Mesothelial cell of epicardium (in vitro differentiated cells): ENCODE results near the gene CNPY3. TPM values are rescaled to one million over a fixed set of nuclear protein-coding genes. Genes with fewer than 3 reads are reported as not detected.
"Not testable (repeated sequence)": the region's sequence is repeated elsewhere in the genome, so short reads cannot be mapped to it uniquely, and the experiment has no call there.

Source experiments
- DNase-seq, 2 experiments: peaks; one replicate each; pipeline ENCODE4 v3.0.0; 2021; ENCODE audit warnings: low spot score in 2 of 2; ENCODE audit not compliant: unreplicated experiment in 2 of 2
- H3K27ac Mint-ChIP-seq: 2 replicates; pipeline ENCODE4 v1.8.0; 2021; ENCODE audit warnings: mixed read lengths
- H3K27me3 Mint-ChIP-seq: 2 replicates; pipeline ENCODE4 v1.8.0; 2021; ENCODE audit warnings: low read depth, mixed read lengths
- H3K36me3 Mint-ChIP-seq: 2 replicates; pipeline ENCODE4 v1.8.0; 2021; ENCODE audit warnings: mixed read lengths
- H3K4me1 Mint-ChIP-seq: 2 replicates; pipeline ENCODE4 v1.8.0; 2021; ENCODE audit warnings: mixed read lengths
- H3K4me3 Mint-ChIP-seq: 2 replicates; pipeline ENCODE4 v1.8.0; 2021; ENCODE audit warnings: mild to moderate bottlenecking, moderate library complexity, mixed read lengths
- H3K9me3 Mint-ChIP-seq: 2 replicates; pipeline ENCODE4 v1.8.0; 2021; ENCODE audit warnings: mixed read lengths
- CTCF ChIP-seq: fragments of 200-600 bp; sonication (generic); IDR thresholded peaks from one replicate; pipeline ENCODE4 v1.5.0; 2021; ENCODE audit warnings: antibody characterized with exemption; ENCODE audit not compliant: unreplicated experiment
- total RNA-seq: library from RNA; stranded (reverse); gene quantifications from 3 replicates; pipeline ENCODE4 v1.2.1, GENCODE V29; 2021

Gene CNPY3
- total RNA-seq = 61.0 to 64.4 TPM (median 61.6 TPM) in 3 replicates

GRCh38 chr6:42928986-42929820 lies at the start of gene CNPY3:
TSS of gene CNPY3 (plus strand) at chr6:42929480. CDS start at chr6:42929571, 91 bp downstream.
- H3K4me1 Mint-ChIP-seq = peaks cover 40% of the 10 kb centered on the region
- H3K9me3 Mint-ChIP-seq = no peaks in the 10 kb centered on the region
- peaks cover 5% of the 10 kb centered on the region for H3K36me3 Mint-ChIP-seq
- no peaks in the 10 kb centered on the region for H3K27me3 Mint-ChIP-seq
- peak; percentile 80 to 88 for DNase-seq
- no peak for TF ChIP-seq CTCF
- peak within 1 kb of the TSS; percentile 98 for H3K27ac Mint-ChIP-seq
- peak within 1 kb of the TSS; percentile 93 for H3K4me3 Mint-ChIP-seq

- Mint-ChIP-seq H3K36me3 (peaks cover 17% of the 10 kb centered on the region), H3K4me3 (peak overlapping the region; percentile 99), H3K27ac (peak overlapping the region; percentile 100)
- not testable (repeated sequence) for DNase-seq, H3K4me1 Mint-ChIP-seq, H3K9me3 Mint-ChIP-seq, H3K27me3 Mint-ChIP-seq
These were observed 49.0 kb upstream of the CNPY3 start for GRCh38 chr6:42880240-42880817.

GRCh38 chr6:42880871-42881270 lies 48.4 kb upstream of the CNPY3 start:
- H3K4me1 Mint-ChIP-seq, H3K9me3 Mint-ChIP-seq, H3K27me3 Mint-ChIP-seq, DNase-seq: not testable (repeated sequence)
- H3K4me3 Mint-ChIP-seq = peak overlapping the region; percentile 99
- peaks cover 20% of the 10 kb centered on the region for H3K36me3 Mint-ChIP-seq
- peak overlapping the region; percentile 100 for H3K27ac Mint-ChIP-seq

GRCh38 chr6:42885702-42886101 lies 43.6 kb upstream of the CNPY3 start:
- H3K36me3 Mint-ChIP-seq = peaks cover 26% of the 10 kb centered on the region
- H3K4me1 Mint-ChIP-seq = peaks cover 8% of the 10 kb centered on the region
- DNase-seq = no peak
- no peaks in the 10 kb centered on the region for H3K9me3 Mint-ChIP-seq
- no peaks in the 10 kb centered on the region for H3K27me3 Mint-ChIP-seq
- H3K27ac Mint-ChIP-seq = no peak overlapping the region
- no peak for TF ChIP-seq CTCF
- no peak overlapping the region for H3K4me3 Mint-ChIP-seq

GRCh38 chr6:42888201-42888600 lies 41.1 kb upstream of the CNPY3 start:
- Mint-ChIP-seq H3K36me3 (peaks cover 23% of the 10 kb centered on the region), H3K4me1 (peaks cover 15% of the 10 kb centered on the region), H3K27ac (peak overlapping the region; percentile 47)
- not testable (repeated sequence) for DNase-seq, H3K27me3 Mint-ChIP-seq, H3K4me3 Mint-ChIP-seq, H3K9me3 Mint-ChIP-seq

GRCh38 chr6:42889815-42890214 lies 39.5 kb upstream of the CNPY3 start:
- Mint-ChIP-seq H3K27me3 (no peaks in the 10 kb centered on the region), H3K9me3 (no peaks in the 10 kb centered on the region), H3K27ac (peak overlapping the region; percentile 94), H3K4me1 (peaks cover 27% of the 10 kb centered on the region), H3K36me3 (peaks cover 11% of the 10 kb centered on the region), H3K4me3 (peak overlapping the region; percentile 97)
- no peak for TF ChIP-seq CTCF
- no peak for DNase-seq
